ENCODE results near the gene NUP58.

- TF ChIP-seq, protein P1, sequence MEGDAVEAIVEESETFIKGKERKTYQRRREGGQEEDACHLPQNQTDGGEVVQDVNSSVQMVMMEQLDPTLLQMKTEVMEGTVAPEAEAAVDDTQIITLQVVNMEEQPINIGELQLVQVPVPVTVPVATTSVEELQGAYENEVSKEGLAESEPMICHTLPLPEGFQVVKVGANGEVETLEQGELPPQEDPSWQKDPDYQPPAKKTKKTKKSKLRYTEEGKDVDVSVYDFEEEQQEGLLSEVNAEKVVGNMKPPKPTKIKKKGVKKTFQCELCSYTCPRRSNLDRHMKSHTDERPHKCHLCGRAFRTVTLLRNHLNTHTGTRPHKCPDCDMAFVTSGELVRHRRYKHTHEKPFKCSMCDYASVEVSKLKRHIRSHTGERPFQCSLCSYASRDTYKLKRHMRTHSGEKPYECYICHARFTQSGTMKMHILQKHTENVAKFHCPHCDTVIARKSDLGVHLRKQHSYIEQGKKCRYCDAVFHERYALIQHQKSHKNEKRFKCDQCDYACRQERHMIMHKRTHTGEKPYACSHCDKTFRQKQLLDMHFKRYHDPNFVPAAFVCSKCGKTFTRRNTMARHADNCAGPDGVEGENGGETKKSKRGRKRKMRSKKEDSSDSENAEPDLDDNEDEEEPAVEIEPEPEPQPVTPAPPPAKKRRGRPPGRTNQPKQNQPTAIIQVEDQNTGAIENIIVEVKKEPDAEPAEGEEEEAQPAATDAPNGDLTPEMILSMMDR (IDR thresholded peaks at IDR 0.05; ENCODE audit: low read length): no peak
- TF ChIP-seq EZH2phosphoT487 (IDR thresholded peaks at IDR 0.05; ENCODE audit: low read length): no peak
These were observed 78.7 kb downstream of the NUP58 start for GRCh38 chr13:25380082-25380481.
